Fibroblast of skin of right biceps (primary cell): ENCODE data around the gene PIP5KL1.

ENCODE experiments used
- DNase-seq: peaks from one replicate; pipeline ENCODE4 v3.0.0-alpha.2; 2013

Gene PIP5KL1

GRCh38 chr9:127912882-127913281 lies 17.7 kb downstream of the PIP5KL1 start:
- DNase-seq: no peak

- no peak for DNase-seq
These were observed 18.3 kb downstream of the PIP5KL1 start for GRCh38 chr9:127912296-127912695.

- no peak for DNase-seq
These were observed 19.9 kb downstream of the PIP5KL1 start for GRCh38 chr9:127910613-127911205.

- no peak for DNase-seq
These were observed 20.7 kb downstream of the PIP5KL1 start for GRCh38 chr9:127909839-127910273.

- no peak for DNase-seq
These were observed 22.0 kb downstream of the PIP5KL1 start for GRCh38 chr9:127908660-127908926.

- no peak for DNase-seq
These were observed 22.5 kb downstream of the PIP5KL1 start for GRCh38 chr9:127907867-127908659.

GRCh38 chr9:127905788-127906191 lies 24.8 kb downstream of the PIP5KL1 start:
- no peak for DNase-seq

GRCh38 chr9:127905004-127905728 lies 25.4 kb downstream of the PIP5KL1 start:
- DNase-seq: no peak

GRCh38 chr9:127904561-127905003 lies 26.0 kb downstream of the PIP5KL1 start:
- DNase-seq: no peak

GRCh38 chr9:127903557-127904475 lies 26.8 kb downstream of the PIP5KL1 start:
- DNase-seq: no peak

GRCh38 chr9:127899128-127899943 lies 31.2 kb downstream of the PIP5KL1 start, which contains the start of gene ST6GALNAC6:
Gene ST6GALNAC6, minus strand, starts transcription at chr9:127899603. Its CDS starts 1,622 bp downstream, at chr9:127897981.
- DNase-seq: peak; percentile 77

GRCh38 chr9:127898433-127899127 lies 32.0 kb downstream of the PIP5KL1 start:
- DNase-seq: peak; percentile 89

- peak; percentile 77 for DNase-seq
These were observed 33.3 kb downstream of the PIP5KL1 start for GRCh38 chr9:127897193-127897692.

- DNase-seq: no peak
These were observed 34.0 kb downstream of the PIP5KL1 start for GRCh38 chr9:127896395-127897192.

GRCh38 chr9:127895811-127896210 lies 34.8 kb downstream of the PIP5KL1 start:
- no peak for DNase-seq

GRCh38 chr9:127893392-127893791 lies 37.2 kb downstream of the PIP5KL1 start:
- DNase-seq: no peak

- DNase-seq: no peak
These were observed 37.7 kb downstream of the PIP5KL1 start for GRCh38 chr9:127892831-127893230.

- DNase-seq: no peak
These were observed 40.5 kb downstream of the PIP5KL1 start for GRCh38 chr9:127890053-127890452.

- no peak for DNase-seq
These were observed 42.8 kb downstream of the PIP5KL1 start for GRCh38 chr9:127887792-127888191.

GRCh38 chr9:127886401-127886972 lies 44.1 kb downstream of the PIP5KL1 start:
- DNase-seq: peak; percentile 30
